Body of pancreas (tissue), 4 donors: ENCODE results near the gene IRF7.

Experiments used
- POLR2A ChIP-seq, 3 donors: fragments of 450-650 bp; IDR thresholded peaks; one replicate each; pipeline ENCODE4 v1.6.1; 2016; ENCODE audit warnings: antibody characterized with exemption in 3 of 3, mild to moderate bottlenecking in 2 of 3
- TF ChIP-seq, protein P1 (sequence below), 7 experiments: fragments of 450-650 bp in 4 of 7; fragments of 200-600 bp in 3 of 7; sonication (generic) in 3 of 7; IDR thresholded peaks; one replicate each; pipeline ENCODE4 v1.5.1; 2016 to 2019; ENCODE audit warnings: antibody characterized with exemption in 7 of 7

DNA sequence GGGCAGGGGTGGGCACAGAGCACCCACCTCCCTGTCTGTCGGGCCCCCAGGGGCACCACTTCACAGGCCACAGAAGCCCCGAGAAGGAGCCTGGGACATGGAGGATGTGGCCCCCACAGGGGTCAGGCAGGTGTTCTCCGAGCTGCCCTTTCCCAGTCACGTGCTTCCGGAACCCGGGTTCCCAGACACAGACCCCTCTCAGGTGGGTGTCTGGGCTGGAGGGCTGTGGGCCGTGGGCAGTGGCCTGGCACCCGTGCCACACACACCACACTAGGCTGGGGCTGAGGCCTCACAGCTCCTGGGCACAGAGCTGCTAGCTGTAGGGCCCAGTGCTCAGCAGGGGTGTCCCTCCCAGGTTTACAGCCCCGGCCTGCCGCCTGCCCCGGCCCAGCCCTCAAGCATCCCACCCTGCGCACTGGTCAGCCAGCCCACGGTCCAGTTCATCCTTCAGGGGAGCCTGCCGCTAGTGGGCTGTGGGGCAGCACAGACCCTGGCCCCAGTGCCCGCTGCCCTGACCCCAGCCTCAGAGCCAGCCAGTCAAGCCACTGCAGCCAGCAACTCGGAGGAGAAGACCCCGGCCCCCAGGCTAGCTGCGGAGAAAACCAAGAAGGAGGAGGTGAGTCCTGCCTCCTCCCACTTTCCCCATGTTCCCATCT is 5.5 kb downstream of the IRF7 start:
- TF ChIP-seq, protein P1, sequence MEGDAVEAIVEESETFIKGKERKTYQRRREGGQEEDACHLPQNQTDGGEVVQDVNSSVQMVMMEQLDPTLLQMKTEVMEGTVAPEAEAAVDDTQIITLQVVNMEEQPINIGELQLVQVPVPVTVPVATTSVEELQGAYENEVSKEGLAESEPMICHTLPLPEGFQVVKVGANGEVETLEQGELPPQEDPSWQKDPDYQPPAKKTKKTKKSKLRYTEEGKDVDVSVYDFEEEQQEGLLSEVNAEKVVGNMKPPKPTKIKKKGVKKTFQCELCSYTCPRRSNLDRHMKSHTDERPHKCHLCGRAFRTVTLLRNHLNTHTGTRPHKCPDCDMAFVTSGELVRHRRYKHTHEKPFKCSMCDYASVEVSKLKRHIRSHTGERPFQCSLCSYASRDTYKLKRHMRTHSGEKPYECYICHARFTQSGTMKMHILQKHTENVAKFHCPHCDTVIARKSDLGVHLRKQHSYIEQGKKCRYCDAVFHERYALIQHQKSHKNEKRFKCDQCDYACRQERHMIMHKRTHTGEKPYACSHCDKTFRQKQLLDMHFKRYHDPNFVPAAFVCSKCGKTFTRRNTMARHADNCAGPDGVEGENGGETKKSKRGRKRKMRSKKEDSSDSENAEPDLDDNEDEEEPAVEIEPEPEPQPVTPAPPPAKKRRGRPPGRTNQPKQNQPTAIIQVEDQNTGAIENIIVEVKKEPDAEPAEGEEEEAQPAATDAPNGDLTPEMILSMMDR (IDR thresholded peaks at IDR 0.05) = no peak
- no peak for TF ChIP-seq POLR2A (IDR thresholded peaks at IDR 0.05)
